DOHH2 (cell line): ENCODE measurements around the gene ABAT.

ENCODE experiments used
- H3F3A ChIP-seq: fragments of 200-600 bp; sonication (generic), shearing (Covaris generic); 2 replicates; pipeline ENCODE4 v1.6.0; 2016; ENCODE audit warnings: antibody characterized with exemption, mild to moderate bottlenecking; ENCODE audit not compliant: control insufficient read depth, insufficient read depth
- H3K27ac ChIP-seq: fragments of 200-600 bp; sonication (generic); 2 replicates; pipeline ENCODE4 v1.5.1; 2014; ENCODE audit warnings: low read depth, mild to moderate bottlenecking, low read length, moderate library complexity
- H3K27me3 ChIP-seq: fragments of 200-600 bp; sonication (generic); 2 replicates; pipeline ENCODE4 v1.6.1; 2014; ENCODE audit warnings: mild to moderate bottlenecking, low read length, mixed read lengths; ENCODE audit not compliant: control insufficient read depth
- H3K36me3 ChIP-seq: fragments of 200-600 bp; sonication (generic); 2 replicates; pipeline ENCODE4 v1.6.1; 2014; ENCODE audit warnings: mild to moderate bottlenecking, low read length, moderate library complexity, mixed read lengths; ENCODE audit not compliant: control insufficient read depth
- H3K4me1 ChIP-seq: fragments of 200-600 bp; sonication (generic); 2 replicates; pipeline ENCODE4 v1.6.1; 2014; ENCODE audit warnings: mild to moderate bottlenecking, low read length, mixed read lengths; ENCODE audit not compliant: control insufficient read depth
- H3K4me2 ChIP-seq: fragments of 200-600 bp; sonication (generic); 2 replicates; pipeline ENCODE4 v1.6.0; 2014; ENCODE audit warnings: mild to moderate bottlenecking, low read length, moderate library complexity
- H3K4me3 ChIP-seq: fragments of 200-600 bp; sonication (generic); 2 replicates; pipeline ENCODE4 v1.5.1; 2014; ENCODE audit warnings: mild to moderate bottlenecking, low read length, mixed read lengths
- H3K79me2 ChIP-seq: fragments of 200-600 bp; sonication (generic); 2 replicates; pipeline ENCODE4 v1.6.1; 2014; ENCODE audit warnings: mild to moderate bottlenecking, low read length, mixed read lengths; ENCODE audit not compliant: control insufficient read depth
- H3K9me2 ChIP-seq: fragments of 200-600 bp; sonication (generic); replicated peaks from 2 replicates; pipeline ENCODE4 v1.6.1; 2014; ENCODE audit warnings: mild to moderate bottlenecking, low read length, mixed read lengths; ENCODE audit not compliant: control insufficient read depth
- H3K9me3 ChIP-seq: fragments of 200-600 bp; sonication (generic); 2 replicates; pipeline ENCODE4 v1.6.1; 2014; ENCODE audit warnings: antibody characterized with exemption, low read length, mixed read lengths; ENCODE audit not compliant: control insufficient read depth, insufficient read depth
- H4K20me1 ChIP-seq: fragments of 200-600 bp; sonication (generic); 2 replicates; pipeline ENCODE4 v1.6.0; 2014; ENCODE audit warnings: low read depth, mild to moderate bottlenecking, antibody characterized with exemption, low read length, moderate library complexity; ENCODE audit not compliant: control insufficient read depth, insufficient read depth
- EZH2phosphoT487 ChIP-seq: fragments of 200-600 bp; sonication (generic); IDR thresholded peaks from 2 replicates; pipeline ENCODE4 v1.6.1; 2017; ENCODE audit warnings: borderline replicate concordance, mild to moderate bottlenecking, antibody characterized with exemption, low read length, moderate library complexity, mixed read lengths
- TF ChIP-seq, protein P1 (sequence below): fragments of 200-600 bp; sonication (generic); IDR thresholded peaks from one replicate; pipeline ENCODE4 v1.5.1; 2014; ENCODE audit warnings: antibody characterized with exemption, mild to moderate bottlenecking, low read depth, low read length; ENCODE audit not compliant: poor library complexity, severe bottlenecking

ABAT gene

GRCh38 chr16:8627456-8627855, 47.0 kb upstream of the ABAT start:
- Histone ChIP-seq H3K36me3 (peaks cover 73% of the 10 kb centered on the region), H3K4me1 (peaks cover 15% of the 10 kb centered on the region), H4K20me1 (no peaks in the 10 kb centered on the region), H3K9me3 (no peaks in the 10 kb centered on the region), H3K9me2 (no peaks in the 10 kb centered on the region), H3K27ac (no peak overlapping the region), H3F3A (no peaks in the 10 kb centered on the region), H3K4me3 (no peak overlapping the region), H3K79me2 (peaks cover 30% of the 10 kb centered on the region), H3K4me2 (no peak overlapping the region), H3K27me3 (no peaks in the 10 kb centered on the region)
- TF ChIP-seq, protein P1, sequence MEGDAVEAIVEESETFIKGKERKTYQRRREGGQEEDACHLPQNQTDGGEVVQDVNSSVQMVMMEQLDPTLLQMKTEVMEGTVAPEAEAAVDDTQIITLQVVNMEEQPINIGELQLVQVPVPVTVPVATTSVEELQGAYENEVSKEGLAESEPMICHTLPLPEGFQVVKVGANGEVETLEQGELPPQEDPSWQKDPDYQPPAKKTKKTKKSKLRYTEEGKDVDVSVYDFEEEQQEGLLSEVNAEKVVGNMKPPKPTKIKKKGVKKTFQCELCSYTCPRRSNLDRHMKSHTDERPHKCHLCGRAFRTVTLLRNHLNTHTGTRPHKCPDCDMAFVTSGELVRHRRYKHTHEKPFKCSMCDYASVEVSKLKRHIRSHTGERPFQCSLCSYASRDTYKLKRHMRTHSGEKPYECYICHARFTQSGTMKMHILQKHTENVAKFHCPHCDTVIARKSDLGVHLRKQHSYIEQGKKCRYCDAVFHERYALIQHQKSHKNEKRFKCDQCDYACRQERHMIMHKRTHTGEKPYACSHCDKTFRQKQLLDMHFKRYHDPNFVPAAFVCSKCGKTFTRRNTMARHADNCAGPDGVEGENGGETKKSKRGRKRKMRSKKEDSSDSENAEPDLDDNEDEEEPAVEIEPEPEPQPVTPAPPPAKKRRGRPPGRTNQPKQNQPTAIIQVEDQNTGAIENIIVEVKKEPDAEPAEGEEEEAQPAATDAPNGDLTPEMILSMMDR: no peak
- TF ChIP-seq EZH2phosphoT487: no peak

- Histone ChIP-seq H3K4me1 (no peaks in the 10 kb centered on the region), H3K79me2 (peaks cover 13% of the 10 kb centered on the region), H3K9me2 (no peaks in the 10 kb centered on the region), H3K27me3 (no peaks in the 10 kb centered on the region), H3K36me3 (peaks cover 80% of the 10 kb centered on the region), H3F3A (no peaks in the 10 kb centered on the region), H3K4me2 (no peak overlapping the region), H4K20me1 (no peaks in the 10 kb centered on the region; the same call in 1 of the 2 replicates), H3K27ac (no peak overlapping the region), H3K9me3 (no peaks in the 10 kb centered on the region), H3K4me3 (no peak overlapping the region)
- TF ChIP-seq, protein P1: no peak
Measured at GRCh38 chr16:8628981-8629725, 45.3 kb upstream of the ABAT start.

GRCh38 chr16:8630255-8630953, 44.0 kb upstream of the ABAT start:
- Histone ChIP-seq H3K36me3 (peaks cover 87% of the 10 kb centered on the region), H3K9me3 (no peaks in the 10 kb centered on the region), H4K20me1 (no peaks in the 10 kb centered on the region; the same call in 1 of the 2 replicates)

DNA sequence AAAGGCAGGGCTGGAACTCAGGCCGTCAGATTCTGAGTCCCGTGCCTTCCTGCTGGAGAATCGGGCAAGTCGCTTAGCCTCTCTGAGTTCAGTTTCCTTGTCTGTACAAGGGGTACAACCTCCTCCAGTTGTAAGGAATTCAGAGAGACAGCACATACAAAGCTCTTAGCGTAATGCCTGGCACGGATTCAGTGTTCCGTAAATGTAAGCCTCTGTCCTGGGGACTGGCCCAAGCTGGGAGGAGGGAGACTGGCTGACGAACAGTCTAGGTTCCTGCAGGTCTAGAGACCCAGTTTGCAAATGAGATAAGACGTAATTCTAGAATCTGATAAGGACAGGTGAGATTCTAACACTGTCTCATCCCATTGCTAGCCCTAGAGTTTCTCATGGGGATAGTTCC, 43.0 kb upstream of the ABAT start:
- peaks cover 80% of the 10 kb centered on the region for H3K36me3 ChIP-seq
- TF ChIP-seq, protein P1: no peak
- TF ChIP-seq EZH2phosphoT487: no peak
- H3K79me2 ChIP-seq: no peaks in the 10 kb centered on the region
- no peaks in the 10 kb centered on the region; the same call in 1 of the 2 replicates for H4K20me1 ChIP-seq
- H3K27me3 ChIP-seq: no peaks in the 10 kb centered on the region
- no peaks in the 10 kb centered on the region for H3K9me2 ChIP-seq
- H3F3A ChIP-seq: no peaks in the 10 kb centered on the region
- H3K4me1 ChIP-seq: no peaks in the 10 kb centered on the region
- H3K4me2 ChIP-seq: no peak overlapping the region
- no peak overlapping the region for H3K27ac ChIP-seq
- no peaks in the 10 kb centered on the region for H3K9me3 ChIP-seq
- no peak overlapping the region for H3K4me3 ChIP-seq

More at GRCh38 chr16:8630255-8630953, 44.0 kb upstream of the ABAT start:
- Histone ChIP-seq H3F3A (no peaks in the 10 kb centered on the region), H3K4me3 (no peak overlapping the region), H3K27ac (no peak overlapping the region), H3K4me1 (no peaks in the 10 kb centered on the region), H3K4me2 (no peak overlapping the region), H3K27me3 (no peaks in the 10 kb centered on the region), H3K9me2 (no peaks in the 10 kb centered on the region), H3K79me2 (peaks cover 6% of the 10 kb centered on the region)
- TF ChIP-seq EZH2phosphoT487: no peak
